NCI-H2081 treated with DMSO at 0.1 percent for 48 hours (cell line): Measurements from ENCODE around the gene RHOG.
"Not testable (repeated sequence)": the region's sequence is repeated elsewhere in the genome, so short reads cannot be mapped to it uniquely, and the experiment has no call there.

Source experiments
- DNase-seq: peaks from one replicate; lab custom pipeline; 2025; lab: John Stamatoyannopoulos, UW

Gene RHOG

DNA sequence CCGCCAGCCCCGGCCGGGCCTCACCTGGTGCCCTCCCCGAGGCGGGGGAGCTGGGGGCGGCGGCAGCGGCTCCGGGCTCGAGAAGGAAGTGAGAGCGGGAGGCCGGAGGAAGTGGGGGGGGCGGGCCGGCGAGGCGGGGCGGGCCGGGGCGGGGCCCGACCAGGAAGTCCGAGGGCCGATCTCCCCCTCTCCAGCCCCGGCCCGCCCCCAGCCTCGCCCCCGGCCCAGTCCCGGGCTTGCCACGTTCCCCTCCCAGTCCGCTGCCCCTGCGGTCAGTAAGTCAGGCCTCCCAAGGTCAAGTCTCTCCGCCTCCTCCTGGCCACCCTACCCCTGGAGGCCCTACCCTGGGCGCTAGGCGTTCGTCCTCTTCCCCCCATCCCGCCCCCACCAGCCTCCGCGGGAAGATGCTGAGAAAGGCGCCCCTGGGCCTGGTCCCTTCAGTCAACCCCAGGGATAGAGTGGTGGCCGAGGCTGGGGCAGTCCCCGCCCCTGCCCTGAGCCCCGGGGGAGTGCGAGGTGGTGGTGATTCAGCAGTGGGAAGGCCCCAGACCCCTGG lies at the start of gene RHOG:
Gene RHOG, minus strand, starts transcription at position 90 of the 556 bp plus-strand sequence. CDS start 12,821 bp downstream, outside the sequence.
- DNase-seq, result no peak

DNA sequence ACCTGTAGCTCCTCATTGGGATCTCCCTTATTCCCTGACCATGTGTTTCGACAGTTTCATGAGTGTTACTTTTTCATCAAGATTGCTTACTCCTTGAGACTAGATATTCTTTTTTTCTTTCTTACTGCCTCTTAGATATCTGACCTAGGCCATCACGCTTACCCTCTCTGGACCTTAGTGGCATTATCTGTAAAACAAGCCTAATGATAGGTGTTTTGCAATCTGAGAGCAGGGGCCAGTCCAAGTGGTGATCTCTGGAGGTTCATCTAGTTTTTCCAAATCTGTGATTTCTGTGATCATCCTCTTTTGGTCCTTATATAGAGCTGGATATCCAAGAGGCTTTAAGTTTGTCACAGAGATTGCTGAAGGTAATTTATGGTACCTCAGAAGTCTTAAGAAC lies 49.3 kb upstream of the RHOG start:
- DNase-seq, result no peak

DNA sequence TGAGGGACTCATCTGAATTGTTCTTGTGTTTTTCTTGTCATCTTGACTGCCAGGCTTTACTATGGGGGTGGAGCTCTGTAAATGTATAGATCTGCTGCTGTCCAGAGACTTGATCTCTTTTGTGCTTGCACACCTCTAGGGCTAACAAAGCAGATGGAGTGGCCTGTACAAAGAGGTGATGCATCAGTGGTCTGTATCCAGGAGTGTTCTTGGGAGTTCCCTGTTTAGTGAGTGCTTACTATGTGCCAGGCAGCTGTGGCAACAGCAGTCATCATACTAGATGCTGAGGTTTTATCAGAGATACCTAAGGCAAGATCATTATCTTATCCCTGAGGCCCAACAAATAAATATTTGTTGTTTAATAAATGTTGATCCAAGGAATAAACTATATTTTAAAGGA lies 48.1 kb upstream of the RHOG start:
- no peak for DNase-seq

DNA sequence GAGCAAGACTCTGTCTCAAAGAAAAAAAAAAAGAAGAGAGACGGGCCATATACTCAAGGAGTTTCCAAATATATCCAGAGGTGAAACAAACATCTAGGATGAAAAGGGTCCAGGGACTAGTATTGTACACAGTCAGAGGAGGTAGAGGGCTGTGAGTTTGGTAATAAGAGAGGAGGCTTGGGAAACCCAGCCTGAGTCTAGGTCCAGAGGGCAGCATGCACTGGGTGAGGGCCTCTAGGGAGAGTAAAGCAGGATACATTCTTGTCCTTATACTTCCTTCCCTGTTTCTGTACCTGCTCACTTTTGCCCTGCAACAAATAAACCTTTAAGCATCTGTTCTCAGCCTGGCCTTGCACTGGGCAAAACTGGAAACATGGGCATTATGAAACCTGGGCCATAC lies 46.2 kb upstream of the RHOG start:
- DNase-seq, result no peak

DNA sequence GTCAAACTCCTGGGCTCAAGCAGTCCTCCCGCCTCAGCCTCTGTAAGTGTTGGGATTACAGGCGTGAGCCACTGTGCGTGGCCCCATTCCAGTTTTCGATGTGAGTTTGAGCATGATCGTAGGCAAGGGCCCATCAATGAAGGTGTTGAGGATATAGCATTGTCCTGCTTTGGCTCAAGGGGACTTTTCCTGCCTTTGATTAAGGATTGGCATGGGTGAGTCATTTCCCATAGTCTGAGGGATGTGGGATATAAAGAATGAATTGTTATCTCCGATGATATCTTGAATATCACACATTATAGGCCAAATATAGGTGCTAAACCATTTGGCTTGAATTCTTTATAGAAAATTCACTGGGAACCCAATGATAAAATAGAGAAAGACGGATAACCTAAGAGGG lies 45.1 kb upstream of the RHOG start:
- no peak for DNase-seq

DNA sequence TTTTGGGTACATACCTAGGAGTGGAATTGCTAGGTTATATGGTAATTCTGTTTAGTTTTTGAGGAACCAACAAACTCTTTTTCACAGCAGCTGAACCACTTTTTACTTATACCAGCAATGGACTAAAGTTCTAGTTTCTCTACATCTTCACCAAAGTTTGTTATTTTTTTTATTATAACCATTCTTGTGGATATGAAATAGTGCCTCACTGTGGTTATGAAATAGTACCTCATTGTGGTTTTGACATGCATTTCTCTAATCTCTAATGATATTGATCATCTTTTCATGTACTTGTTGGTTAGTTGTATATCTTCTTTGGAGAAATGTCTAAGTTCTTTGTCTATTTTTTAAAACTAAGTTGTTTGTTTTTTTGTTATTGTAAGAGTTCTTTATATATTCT lies 41.9 kb upstream of the RHOG start:
- no peak for DNase-seq

DNA sequence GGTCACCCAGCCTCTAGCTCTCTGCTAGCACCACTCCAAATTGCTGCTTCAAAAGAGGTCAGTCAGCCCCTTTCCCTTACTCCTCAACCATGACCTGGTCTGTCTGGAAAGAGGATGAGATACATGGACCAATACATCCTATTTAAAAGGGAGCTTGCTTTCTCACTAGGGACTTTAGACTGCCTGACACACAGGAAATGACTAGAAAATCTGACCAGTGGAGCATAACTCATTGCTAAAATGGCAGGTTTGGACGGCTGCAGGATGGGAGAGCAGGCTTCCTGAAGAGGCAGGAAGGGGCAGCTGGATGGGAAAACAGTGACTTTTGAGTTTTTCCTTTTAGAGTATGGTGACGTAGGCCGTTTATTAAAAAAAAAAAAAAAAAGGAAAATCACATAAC lies 40.0 kb upstream of the RHOG start:
- no peak for DNase-seq

DNA sequence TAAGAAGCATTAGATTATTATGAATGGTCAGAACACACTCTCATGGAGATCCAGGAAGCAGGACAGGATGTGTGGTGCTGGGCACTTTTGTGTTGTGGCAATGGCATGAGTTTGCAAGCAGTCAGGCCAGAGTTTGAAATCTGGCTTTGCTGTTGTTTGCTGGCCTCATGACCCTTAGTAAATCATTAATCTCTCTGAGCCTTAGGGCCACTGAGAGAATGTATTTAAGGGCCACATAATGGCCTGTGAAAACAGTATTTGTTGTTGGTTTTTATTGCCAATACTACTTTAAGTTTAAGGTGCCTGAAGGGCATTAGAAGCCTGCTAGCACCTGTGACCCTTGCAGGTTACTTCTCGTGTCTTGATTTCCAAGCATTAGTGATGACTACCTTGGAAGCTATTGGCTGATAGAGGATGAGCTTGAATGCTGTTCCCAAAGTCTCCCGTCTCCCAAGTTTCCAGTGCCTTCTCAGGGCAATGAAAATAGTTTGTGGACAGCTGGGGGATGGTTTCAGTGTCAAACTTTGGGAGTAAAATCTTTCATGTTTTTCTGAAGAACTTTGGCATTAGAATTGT lies 39.3 kb upstream of the RHOG start:
- DNase-seq, result no peak

DNA sequence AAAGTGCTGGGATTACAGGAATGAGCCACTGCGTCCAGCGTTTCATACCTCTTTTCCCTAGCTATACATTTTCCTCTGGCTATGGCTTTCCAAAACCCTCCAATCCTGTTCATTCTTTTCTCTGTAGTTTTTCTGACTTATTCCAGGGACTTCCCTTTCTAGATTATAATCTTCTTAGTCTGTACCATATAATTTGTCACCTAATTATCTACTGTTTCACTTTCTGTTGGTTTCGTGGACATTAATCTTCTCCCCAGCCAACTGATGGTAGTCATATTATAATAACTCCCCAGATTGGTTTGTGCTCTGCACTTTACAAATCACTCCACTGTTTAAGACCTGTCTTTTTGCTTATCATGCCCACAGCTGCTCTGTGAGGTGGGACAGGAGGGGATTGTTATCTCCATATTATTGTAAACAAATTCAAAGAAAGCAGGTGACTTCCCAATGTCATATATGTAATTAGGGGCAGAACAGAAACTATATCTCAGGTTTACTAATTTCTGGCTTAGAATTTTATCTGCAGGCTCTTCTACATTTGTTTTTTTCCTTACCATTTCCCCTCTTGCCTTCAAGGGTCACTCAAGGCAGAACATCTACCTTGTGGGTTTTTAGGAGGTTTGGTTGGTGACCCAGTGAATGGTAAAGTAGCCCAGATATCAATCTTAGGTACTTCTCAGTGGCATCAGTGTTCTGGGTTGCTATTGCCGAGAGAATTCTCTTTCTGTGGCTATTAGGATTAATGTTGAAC lies 38.6 kb upstream of the RHOG start:
- DNase-seq, result no peak

DNA sequence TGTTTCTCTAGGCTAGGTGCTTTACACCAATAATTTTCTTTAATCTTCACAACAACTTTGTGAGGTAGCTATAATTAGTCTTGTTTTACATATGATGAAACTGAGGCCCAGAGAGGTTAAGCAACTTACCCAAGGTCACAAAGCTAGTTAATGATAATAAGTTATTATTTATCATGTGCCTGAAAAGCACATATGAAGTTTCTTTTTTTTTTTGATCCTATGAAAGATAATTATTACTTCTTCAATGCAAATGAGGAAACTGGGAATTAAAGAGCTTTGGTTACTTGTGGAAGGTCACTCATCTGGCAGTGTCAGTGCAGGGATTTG lies 37.5 kb upstream of the RHOG start:
- DNase-seq, result no peak

DNA sequence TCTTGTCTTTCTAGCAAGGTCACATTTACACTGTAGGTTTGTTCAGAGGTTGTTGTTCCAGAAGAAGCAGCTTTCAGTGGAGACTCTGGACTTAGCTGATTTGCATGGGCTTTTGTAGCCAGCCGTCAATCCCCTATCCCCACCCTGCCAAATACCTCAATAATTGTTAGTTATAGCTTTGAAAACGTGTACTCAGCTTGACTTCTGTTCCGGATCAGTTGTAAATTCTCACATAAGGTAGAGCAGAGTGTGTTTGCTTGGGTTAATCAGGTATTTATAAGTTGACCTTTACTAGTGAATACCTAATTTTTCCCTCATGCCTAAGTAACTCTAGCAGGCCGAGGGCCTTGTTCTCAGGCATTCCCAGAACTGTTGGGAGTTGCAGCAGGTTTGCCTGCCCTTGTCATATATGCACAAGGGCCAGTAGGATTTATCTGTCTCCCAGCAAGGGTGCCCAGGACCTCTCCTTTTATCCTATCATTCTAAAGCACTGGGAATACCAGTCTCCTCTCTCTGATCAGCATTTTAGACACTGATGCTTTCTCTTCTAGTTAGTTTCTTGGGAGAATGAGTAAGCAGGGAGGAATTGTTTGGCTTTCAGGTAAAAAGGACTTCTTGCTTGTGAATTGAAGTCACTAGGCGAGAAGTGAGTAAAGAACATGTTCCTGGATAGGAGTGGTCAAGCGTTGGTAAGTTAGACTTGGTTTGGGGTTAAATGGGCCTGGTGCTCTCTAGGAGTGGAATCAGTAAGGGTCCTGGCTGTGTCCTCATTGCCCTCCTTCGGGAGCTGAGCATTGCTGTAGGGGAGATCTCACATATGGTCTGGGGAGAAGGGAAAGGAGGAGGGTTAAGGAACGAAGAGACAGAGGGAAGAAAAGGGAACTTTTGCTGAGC lies 36.9 kb upstream of the RHOG start:
- no peak for DNase-seq

DNA sequence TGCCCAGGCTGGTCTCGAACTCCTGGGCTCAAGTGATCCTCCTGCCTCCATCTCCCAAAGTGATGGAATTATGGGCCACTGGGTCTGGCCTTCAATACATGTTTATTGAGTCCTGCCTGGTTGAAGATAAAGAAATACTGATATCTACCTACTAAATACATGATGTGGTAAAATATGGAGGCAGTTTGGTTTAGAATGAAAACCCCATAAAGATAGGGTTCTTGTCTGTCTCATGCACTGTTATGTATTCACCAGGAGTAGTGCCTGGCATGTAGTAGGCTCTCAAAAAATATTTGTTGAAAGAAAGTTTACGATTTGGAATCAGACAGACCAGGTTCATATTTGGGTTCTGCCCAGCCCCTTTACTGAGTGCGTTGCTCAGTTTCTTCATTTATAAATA lies 35.9 kb upstream of the RHOG start:
- no peak for DNase-seq

DNA sequence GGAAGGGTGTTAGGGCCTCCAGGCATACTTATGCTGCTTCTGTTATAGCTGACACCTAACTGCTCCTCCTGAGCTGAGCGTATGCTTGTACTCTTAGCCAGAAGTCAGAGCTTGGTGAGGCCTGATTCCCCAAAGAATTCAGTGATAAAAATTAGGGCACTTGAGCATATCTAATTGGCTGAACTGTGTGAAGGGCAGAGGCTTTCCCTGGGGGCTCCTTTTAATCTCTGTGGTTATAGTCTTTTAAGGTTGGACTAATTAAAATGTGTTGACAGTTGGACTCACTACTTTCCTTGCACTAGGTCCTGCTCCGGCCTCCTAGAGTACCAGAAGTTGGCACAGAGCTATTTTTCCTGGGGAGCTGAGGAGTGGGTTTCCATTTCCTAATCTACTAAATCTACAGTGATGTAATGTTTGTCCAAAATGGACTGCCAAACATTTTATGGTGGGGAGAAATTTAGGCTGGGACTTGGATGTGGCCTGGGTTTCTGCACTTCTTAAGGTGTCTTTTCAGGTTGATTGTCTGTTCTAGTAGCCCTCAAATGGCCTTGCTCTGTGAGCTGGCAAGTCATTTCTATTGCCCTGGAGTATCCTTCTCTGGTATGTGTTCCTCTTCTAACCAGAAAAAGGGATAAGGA lies 33.1 kb upstream of the RHOG start:
- no peak for DNase-seq

DNA sequence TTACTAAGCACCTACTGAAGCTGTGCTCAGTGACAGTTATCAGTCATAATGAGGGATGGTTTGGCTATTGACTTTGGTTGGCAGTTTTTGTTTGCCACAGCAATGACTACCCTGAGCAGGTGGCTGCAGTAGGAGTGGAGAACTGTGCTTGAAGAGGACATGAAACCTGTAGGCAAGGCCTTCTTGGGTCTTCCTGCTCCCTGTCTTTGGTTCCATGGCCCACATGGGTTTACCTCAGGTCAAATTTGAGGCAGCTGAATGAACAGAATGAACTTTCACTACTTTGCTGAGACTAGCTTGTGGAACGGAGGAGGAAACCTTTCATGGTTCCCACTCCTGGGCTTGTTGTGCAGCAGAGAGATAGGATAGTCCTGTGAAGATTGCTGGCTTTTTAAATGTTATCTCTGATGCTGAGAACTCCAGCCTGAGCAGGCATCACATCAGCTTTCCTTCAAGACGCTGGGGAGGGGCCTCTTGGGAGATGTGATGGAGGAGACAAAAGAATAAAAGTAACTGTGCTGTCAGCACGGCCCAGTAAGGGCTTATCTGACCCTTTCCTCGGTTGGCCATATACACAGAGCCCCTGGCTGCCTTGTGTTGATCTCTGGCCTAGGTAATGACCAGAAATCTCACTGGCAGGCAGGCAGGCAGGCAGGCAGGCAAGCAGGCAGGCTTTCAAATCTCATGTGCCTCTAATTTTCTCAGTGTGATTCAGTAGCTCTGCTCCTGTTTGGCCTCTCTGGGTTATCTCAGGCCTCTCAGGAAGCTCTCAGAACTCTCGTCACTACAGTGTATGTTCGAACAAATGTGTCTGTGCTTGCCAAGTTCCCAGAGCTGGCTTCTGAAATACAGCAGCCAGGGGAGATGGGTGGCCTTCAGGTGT lies 26.7 kb upstream of the RHOG start:
- no peak for DNase-seq

DNA sequence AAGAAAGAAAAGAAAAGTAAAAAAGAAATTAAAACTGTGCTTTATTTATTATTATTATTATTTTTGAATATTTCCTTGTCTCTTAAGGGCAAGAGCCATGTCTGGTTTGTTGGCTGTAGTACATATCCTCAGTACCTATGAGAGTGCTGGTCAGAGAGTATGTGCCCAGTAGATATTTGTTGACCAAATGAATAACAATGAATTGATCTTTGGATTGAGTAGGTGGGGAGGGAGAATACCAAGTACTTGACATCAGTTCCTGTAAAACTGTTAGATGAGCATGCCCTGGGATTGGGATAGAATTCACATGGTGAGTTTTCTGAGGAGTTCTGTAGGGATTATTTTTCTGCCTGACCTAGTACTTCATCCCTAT lies 26.1 kb upstream of the RHOG start:
- DNase-seq, result no peak

DNA sequence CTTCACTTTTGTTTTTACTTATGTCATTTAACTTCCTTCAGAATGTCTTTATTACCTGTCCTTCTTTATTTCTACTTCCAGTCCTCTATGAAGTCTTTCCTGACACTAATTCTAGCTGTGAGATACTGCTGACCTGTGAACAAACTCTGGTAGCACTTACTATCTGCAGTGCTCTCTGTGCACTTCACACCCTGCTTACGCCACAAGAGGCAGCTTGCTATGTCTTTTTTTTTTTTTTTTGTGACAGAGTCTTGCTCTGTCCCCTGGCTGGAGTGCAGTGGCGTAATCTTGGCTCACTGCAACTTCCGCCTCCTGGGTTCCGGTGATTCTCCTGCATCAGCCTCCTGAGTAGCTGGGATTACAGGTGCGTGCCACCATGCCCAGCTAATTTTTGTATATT lies 25.4 kb upstream of the RHOG start:
- no peak for DNase-seq

DNA sequence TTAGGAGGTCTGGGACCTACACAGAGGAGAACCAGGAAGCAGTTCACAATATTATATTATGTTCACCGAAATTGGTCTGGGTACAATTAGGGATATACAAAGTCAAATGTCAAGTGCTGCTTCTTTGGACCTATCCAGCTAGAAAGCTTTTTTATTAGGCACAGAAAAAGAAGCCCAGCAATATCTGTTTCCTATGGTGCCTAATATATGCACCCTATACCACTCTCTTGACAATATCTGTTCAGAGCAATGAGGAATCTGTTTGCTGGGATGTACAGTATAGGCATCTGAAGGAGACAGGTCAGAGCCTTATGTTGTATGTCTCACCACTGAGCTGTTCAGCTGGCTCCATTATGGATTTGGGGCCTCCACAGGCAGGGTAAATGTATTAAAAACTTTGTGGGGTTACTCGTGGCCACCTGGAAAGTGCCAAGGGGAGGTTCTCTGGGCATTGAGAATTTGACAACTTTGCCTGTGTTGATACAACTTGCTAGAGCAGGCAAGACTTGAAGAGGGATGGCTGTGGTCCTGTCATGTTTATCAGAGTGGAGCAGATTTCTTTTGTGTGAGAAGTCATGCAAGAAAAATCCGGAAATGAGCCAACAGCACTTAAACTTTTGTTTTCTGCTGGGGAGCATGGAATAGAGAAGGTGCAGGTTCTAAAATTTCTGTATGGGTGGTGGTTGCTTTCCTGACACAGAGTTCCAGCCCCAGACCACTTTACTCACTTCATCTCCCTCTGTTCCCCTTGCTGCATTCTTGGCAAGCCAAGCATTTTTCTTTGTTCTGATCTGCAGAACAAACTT lies 24.8 kb upstream of the RHOG start:
- no peak for DNase-seq

DNA sequence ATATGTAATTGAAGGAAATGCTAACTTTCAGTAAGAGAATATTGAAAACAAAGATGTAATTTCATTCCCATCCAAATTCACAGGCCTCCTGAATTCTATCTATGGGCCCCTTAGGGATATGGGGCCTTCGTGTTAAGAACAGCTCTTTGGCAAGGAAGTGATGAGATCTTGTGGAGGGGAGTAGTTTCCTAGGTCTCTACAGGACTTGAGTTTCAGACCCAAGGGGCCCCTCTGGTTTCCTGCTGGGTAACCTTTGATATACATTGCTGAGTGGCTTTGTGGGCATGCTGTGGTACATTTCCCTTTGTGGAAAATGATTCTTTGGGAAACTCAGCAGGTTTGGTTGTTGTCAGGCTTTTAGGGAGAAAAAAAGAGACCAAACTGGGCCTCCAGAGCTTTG lies 20.9 kb upstream of the RHOG start:
- no peak for DNase-seq

DNA sequence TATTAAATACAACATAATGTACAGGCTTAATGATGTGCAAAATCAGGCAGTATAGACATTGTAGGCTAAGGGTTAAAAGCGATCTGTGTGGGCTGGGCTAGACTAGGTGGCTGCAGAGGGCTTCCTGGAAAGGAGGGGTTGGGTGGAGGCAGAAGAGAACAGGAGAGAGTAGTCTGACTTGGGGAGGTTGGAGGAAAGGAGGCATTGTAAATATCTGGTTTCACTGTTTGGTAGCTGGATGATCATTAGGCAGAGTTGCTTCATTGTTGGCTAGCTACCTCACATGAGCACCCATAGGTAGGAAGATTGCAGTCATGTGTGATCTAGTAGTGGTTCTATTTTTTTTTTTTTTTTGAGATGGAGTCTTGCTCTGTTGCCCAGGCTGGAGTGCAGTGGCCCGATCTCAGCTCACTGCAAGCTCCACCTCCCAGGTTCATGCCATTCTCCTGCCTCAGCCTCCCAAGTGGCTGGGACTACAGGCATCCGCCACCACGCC lies 20.2 kb upstream of the RHOG start:
- DNase-seq, result not testable (repeated sequence)

DNA sequence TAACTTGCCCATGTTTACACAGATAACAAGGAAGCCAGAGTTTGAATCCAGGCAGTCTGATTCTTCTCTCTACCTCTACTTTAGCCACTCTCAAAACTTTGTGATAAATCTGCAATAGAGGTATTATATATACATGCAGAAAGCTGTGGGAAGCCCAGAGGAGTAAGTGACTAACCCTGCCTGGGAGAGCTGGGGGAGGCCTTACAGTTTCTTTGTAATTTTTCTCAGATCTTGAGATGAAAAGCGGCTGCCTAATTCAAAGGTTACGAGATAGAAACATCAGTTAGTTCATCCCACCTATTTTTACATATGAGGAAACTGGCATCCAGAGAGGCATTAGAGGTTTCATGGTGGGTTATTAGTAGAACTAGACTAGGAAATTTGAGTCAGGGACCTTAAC lies 19.6 kb upstream of the RHOG start:
- no peak for DNase-seq
